ENCODE results near the gene APP.

Gene APP

GRCh38 chr21:25863031-25863430, 307.5 kb downstream of the APP start:
- no peak for DNase-seq (ENCODE audit: low spot score)

DNA sequence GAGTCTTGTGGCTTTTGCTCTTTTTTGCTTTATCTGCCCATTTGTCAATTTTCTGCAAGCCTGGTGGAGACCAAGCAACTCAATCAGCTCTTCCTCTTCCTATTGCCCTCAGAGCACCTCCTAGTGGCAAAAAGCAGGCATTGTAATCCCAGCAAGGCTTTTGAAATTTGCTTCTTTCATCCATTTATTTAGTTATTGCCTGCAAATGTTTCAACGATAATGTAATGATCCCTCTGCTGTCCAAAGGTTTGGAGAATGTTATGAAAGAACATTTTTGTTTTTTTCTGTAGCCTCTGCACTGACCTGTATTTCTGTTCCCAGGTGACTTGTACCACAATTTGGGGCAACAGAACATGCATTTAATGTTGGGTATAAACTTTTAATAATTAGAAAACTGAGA, 308.0 kb downstream of the APP start:
- DNase-seq (ENCODE audit: low spot score), result no peak

DNA sequence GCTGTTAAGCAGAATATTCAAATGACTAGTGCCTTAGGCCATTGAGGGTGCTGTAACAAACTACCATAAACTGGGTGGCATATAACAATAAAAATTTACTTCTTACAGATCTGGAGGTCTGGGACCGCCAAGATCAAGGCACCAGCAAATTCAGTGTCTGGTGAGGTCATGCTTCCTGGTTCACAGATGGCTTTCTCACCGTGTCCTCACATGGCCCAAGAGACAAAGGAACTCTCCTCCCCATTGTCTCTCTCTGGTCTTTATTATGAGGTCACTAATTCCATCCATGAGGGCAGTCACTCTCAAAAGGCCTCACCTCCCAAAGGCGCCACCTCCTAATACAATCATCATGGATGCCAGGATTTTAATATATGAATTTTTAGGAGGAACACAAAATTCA, 308.5 kb downstream of the APP start:
- no peak for DNase-seq (ENCODE audit: low spot score)

GRCh38 chr21:25859235-25859929, 311.2 kb downstream of the APP start:
- no peak for DNase-seq (ENCODE audit: low spot score)

GRCh38 chr21:25858325-25858724, 312.2 kb downstream of the APP start:
- no peak for DNase-seq (ENCODE audit: low spot score)

DNA sequence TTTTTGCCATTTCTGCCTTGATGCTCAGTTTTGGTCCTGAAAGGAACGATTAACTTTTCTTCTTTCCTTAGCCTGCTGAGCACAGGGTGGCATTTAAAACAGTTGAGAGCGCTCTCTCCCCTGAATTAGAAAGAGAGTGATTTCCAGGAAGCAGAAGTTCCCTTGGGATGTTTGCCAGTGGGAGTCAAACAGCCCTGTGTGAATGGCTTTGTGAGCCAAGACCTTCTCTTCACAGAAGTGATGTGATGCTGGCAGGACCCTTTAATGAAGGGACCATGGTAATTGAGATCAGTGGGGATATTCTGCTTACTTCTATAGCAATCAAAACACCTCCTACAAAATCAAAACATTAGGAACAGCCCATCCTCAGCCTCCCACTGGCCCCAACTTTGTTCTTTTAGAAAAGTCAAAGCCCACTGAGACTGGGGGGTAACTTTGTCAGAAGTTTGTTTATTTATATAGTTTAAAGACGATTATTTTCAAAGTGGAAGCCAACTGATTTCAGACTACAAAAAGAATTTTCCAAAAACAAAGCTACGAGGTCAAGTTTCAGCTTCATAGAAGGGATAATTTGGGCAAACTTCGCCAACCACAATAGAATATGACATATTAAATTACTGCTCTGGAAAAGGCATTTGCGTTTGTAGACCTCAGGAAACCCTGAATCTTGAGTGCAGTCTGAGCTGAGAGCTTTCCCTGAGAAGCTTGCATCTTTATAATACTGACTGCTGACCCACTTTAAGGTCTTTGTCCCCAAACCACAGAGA, 313.1 kb downstream of the APP start:
- no peak for DNase-seq (ENCODE audit: low spot score)

DNA sequence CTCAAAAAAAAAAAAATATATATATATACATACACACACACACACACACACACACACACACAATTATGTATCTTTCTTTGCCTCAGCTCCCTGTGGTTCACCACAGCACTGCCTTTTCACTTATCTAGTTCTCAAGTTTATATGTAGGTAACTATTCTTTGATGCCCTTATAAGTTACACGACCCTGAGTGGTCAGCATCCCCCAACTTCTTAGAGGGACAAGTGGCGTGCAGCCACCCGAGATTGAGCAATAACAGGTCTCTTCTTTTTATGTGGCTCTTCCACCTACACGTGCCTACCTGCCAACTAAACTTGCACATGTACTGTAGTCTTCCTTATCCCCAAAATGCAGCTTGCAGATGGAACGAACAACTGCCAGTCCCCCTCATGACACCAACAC, 315.0 kb downstream of the APP start:
- DNase-seq (ENCODE audit: low spot score), result no peak

DNA sequence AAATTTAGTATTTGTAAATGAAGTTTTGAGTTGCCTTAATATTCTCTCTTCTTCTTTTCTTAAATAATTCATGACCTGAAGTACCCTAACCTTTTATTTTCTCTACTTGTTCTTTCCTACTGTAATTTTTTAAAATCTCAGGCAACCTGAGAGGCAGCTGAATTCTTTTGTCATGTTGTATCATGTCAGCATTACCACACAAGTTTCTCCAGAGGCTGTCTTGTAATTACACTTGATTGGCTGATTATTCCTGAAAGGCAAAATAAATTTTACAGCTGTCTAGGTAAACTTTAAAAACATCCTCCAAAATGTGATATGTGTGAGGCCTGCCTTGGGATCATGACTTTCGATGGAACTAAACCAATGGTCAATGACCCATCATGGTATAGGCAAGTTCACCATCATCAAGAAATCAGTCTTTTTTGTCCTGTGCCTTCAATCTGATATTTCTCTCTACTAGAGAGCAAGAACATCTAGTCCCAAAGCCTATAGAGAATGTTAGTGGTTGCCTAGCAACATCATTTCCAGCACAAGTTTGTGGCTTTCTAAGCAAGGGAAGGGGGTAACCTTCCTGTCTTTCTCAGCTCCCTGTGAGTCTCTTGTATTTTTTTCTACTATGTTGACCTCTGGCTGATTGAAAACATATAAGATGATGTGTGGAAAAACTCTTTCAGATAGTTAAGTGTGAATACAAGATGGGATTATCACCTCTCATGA, 320.3 kb downstream of the APP start:
- DNase-seq (ENCODE audit: low spot score), result no peak

DNA sequence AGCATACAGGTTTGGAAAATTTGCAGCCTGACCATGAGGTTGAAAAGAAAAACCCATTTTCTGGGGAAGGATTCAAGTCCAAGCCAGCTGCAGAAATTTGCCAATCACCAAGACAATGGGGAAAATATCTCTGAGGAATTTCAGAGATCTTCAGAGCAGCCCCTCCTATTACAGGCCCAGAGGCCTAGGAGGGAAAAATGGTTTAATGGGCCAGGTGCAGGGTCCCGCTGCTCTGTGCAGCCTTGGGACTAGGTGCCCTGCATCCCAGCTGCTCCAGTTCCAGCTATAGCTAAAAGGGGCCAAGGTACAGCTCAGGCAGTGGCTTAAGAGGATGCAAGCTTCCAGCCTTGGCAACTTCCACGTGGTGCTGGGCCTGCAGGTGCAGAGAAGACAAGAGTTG, 322.3 kb downstream of the APP start:
- no peak for DNase-seq (ENCODE audit: low spot score)

DNA sequence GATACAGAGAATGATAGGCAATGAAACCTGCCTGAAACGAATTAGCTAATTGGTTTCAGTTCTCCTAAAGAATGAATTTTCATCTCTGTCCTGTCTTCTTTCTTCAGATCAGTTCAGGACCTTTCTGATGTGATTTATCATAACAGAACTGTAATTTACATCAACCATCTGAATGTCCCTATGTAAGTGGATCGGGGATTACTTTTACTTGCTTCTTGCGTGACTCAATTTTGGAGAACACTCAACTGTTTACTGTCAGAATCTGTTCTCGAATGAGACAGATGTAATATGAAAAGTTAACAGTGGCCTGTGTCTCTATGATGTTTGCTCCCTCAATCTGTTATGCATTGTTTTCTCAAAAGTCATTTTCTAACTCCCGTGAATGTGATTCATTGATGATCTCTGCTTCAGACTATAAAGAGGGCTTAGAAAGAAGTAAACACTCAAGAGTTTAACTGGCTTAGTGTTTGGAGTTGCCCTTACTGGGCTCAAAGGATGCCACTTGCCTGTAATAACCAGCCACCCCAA, 324.8 kb downstream of the APP start:
- no peak for DNase-seq (ENCODE audit: low spot score)

- no peak for DNase-seq (ENCODE audit: low spot score)
These were observed 327.6 kb downstream of the APP start for GRCh38 chr21:25842925-25843324.

GRCh38 chr21:25838809-25839208, 331.8 kb downstream of the APP start:
- no peak for DNase-seq (ENCODE audit: low spot score)

DNA sequence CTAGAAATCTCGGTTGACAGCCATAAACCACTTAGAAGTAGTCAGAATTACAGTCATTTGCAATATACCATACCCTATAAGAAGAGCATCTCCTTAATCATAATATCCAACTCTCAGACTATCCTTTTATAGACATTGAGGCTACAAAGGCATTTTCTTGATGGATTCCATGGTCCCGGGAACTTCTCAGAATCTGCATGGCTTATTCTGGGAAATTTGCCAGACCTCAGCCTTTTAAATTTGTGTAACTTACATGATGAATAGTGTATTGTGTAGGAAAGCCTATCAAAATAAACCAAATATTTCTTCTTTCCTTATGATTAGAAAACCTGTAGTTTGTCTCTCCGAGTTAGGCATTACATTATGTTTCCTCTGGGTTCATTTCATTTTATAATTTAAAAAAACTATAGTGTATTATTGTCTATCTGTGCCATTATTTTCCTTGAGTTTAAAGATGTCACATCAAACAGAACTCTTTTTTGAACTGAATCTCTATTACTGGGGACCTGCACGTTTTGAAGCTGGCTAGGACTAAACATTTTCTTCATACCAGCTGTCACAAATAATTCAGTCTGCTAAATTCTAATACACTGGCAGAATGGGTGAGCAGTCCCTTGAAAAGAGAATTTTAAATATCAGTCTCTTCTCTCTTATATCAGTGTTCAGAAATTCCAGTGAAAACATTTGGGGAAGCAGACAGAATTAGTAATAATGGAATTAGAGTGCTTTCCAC, 332.9 kb downstream of the APP start:
- no peak for DNase-seq (ENCODE audit: low spot score)

DNA sequence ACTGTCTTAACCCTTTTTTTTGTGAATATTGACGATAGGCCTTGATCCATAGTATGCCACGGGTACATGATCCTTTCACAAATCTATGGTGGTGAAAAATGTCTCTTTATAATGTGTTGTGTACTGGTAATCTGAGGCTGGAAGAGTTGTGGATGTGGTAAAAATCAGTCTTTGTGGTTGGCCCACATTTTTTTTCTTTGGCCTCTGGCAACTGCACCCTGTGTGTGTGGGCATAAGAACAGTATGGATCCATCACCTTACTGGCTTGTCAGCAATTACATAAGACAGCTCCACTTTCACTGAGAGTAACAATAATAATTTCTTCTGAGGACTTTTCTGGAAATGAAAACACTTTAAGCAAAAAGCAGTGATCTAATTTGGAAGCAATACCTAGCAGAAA, 334.2 kb downstream of the APP start:
- no peak for DNase-seq (ENCODE audit: low spot score)

- DNase-seq (ENCODE audit: low spot score), result no peak
These were observed 336.2 kb downstream of the APP start for GRCh38 chr21:25834381-25834780.

DNA sequence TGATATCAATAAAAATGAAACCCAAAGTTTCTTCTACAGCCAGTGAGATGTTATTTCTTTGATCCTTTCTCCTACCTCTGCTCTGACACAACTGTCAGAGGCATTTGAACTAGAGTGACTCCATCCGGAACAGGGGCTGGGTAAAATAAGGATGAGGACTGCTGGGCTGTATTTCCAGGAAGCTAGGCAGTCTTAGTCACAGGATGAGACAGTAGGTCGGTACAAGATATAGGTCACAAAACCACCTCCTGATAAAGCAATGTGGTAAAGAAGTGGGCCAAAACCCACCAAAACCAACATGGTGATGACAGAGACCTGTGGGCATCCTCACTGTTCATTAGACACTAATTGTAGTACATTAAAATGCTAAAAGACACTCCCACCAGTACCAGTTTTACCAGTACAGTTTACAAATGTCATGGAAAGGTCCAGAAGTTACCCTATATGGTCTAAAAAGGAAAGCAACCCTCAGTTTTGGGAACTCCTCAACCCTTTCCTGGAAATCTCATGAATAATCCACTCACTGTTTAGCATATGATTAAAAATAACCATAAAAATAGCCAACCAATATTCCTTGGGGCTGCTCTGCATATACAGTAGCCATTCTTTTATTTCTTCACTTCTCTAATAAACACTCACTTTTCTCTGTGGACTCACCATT, 339.1 kb downstream of the APP start:
- no peak for DNase-seq (ENCODE audit: low spot score)

Measured in cerebellar cortex (tissue), 1 donor.